ENCODE data around the gene LRP11.
"Not testable (repeated sequence)": the region's sequence is repeated elsewhere in the genome, so short reads cannot be mapped to it uniquely, and the experiment has no call there.

The LRP11 gene

GRCh38 chr6:149859938-149860337 is 4.2 kb downstream of the LRP11 start:
- H3K9me3 ChIP-seq (ENCODE audit: control insufficient read depth, low read length): no peaks in the 10 kb centered on the region
- H3K27ac ChIP-seq (ENCODE audit: insufficient read depth, low read length, poor library complexity, severe bottlenecking): no peak overlapping the region
- no peak overlapping the region for H3K4me3 ChIP-seq (ENCODE audit: insufficient read depth, low read depth, low read length, poor library complexity, severe bottlenecking)
- H3K27me3 ChIP-seq (replicated peaks; ENCODE audit: control insufficient read depth, insufficient read depth, low read length, poor library complexity, severe bottlenecking): no peaks in the 10 kb centered on the region
- DNase-seq: no peak
- H3K4me1 ChIP-seq (ENCODE audit: control insufficient read depth, insufficient read depth, low read length, poor library complexity, severe bottlenecking): peaks cover 9% of the 10 kb centered on the region
- H3K36me3 ChIP-seq (ENCODE audit: control insufficient read depth, insufficient read depth, low read length): no peaks in the 10 kb centered on the region

- Histone ChIP-seq H3K9me3 (ENCODE audit: control insufficient read depth, low read length) (no peaks in the 10 kb centered on the region), H3K27me3 (replicated peaks; ENCODE audit: control insufficient read depth, insufficient read depth, low read length, poor library complexity, severe bottlenecking) (no peaks in the 10 kb centered on the region), H3K4me3 (ENCODE audit: insufficient read depth, low read depth, low read length, poor library complexity, severe bottlenecking) (no peak overlapping the region), H3K36me3 (ENCODE audit: control insufficient read depth, insufficient read depth, low read length) (no peaks in the 10 kb centered on the region), H3K4me1 (ENCODE audit: control insufficient read depth, insufficient read depth, low read length, poor library complexity, severe bottlenecking) (peaks cover 6% of the 10 kb centered on the region), H3K27ac (ENCODE audit: insufficient read depth, low read length, poor library complexity, severe bottlenecking) (no peak overlapping the region)
- DNase-seq: no peak
Observed at GRCh38 chr6:149859368-149859767, 4.8 kb downstream of the LRP11 start.

GRCh38 chr6:149857541-149857940 is 6.6 kb downstream of the LRP11 start:
- Histone ChIP-seq H3K9me3 (ENCODE audit: control insufficient read depth, low read length) (no peaks in the 10 kb centered on the region), H3K36me3 (ENCODE audit: control insufficient read depth, insufficient read depth, low read length) (no peaks in the 10 kb centered on the region), H3K4me1 (ENCODE audit: control insufficient read depth, insufficient read depth, low read length, poor library complexity, severe bottlenecking) (no peaks in the 10 kb centered on the region), H3K4me3 (ENCODE audit: insufficient read depth, low read depth, low read length, poor library complexity, severe bottlenecking) (no peak overlapping the region), H3K27ac (ENCODE audit: insufficient read depth, low read length, poor library complexity, severe bottlenecking) (no peak overlapping the region), H3K27me3 (replicated peaks; ENCODE audit: control insufficient read depth, insufficient read depth, low read length, poor library complexity, severe bottlenecking) (no peaks in the 10 kb centered on the region)
- no peak for DNase-seq

- Histone ChIP-seq H3K9me3 (ENCODE audit: control insufficient read depth, low read length) (no peaks in the 10 kb centered on the region), H3K4me3 (ENCODE audit: insufficient read depth, low read depth, low read length, poor library complexity, severe bottlenecking) (no peak overlapping the region), H3K36me3 (ENCODE audit: control insufficient read depth, insufficient read depth, low read length) (no peaks in the 10 kb centered on the region), H3K27me3 (replicated peaks; ENCODE audit: control insufficient read depth, insufficient read depth, low read length, poor library complexity, severe bottlenecking) (no peaks in the 10 kb centered on the region), H3K4me1 (ENCODE audit: control insufficient read depth, insufficient read depth, low read length, poor library complexity, severe bottlenecking) (no peaks in the 10 kb centered on the region), H3K27ac (ENCODE audit: insufficient read depth, low read length, poor library complexity, severe bottlenecking) (no peak overlapping the region)
- no peak for DNase-seq
Observed at GRCh38 chr6:149856256-149856994, 7.7 kb downstream of the LRP11 start.

- DNase-seq: no peak
- no peaks in the 10 kb centered on the region for H3K36me3 ChIP-seq (ENCODE audit: control insufficient read depth, insufficient read depth, low read length)
- no peaks in the 10 kb centered on the region for H3K27me3 ChIP-seq (replicated peaks; ENCODE audit: control insufficient read depth, insufficient read depth, low read length, poor library complexity, severe bottlenecking)
- no peak overlapping the region for H3K27ac ChIP-seq (ENCODE audit: insufficient read depth, low read length, poor library complexity, severe bottlenecking)
- H3K4me3 ChIP-seq (ENCODE audit: insufficient read depth, low read depth, low read length, poor library complexity, severe bottlenecking): no peak overlapping the region
- H3K4me1 ChIP-seq (ENCODE audit: control insufficient read depth, insufficient read depth, low read length, poor library complexity, severe bottlenecking): no peaks in the 10 kb centered on the region
- no peaks in the 10 kb centered on the region for H3K9me3 ChIP-seq (ENCODE audit: control insufficient read depth, low read length)
Observed at GRCh38 chr6:149855741-149856140, 8.4 kb downstream of the LRP11 start.

GRCh38 chr6:149855040-149855654 is 9.0 kb downstream of the LRP11 start:
- no peak for DNase-seq
- no peaks in the 10 kb centered on the region for H3K27me3 ChIP-seq (replicated peaks; ENCODE audit: control insufficient read depth, insufficient read depth, low read length, poor library complexity, severe bottlenecking)
- H3K4me1 ChIP-seq (ENCODE audit: control insufficient read depth, insufficient read depth, low read length, poor library complexity, severe bottlenecking): no peaks in the 10 kb centered on the region
- no peaks in the 10 kb centered on the region for H3K36me3 ChIP-seq (ENCODE audit: control insufficient read depth, insufficient read depth, low read length)
- no peak overlapping the region for H3K4me3 ChIP-seq (ENCODE audit: insufficient read depth, low read depth, low read length, poor library complexity, severe bottlenecking)
- no peak overlapping the region for H3K27ac ChIP-seq (ENCODE audit: insufficient read depth, low read length, poor library complexity, severe bottlenecking)
- H3K9me3 ChIP-seq (ENCODE audit: control insufficient read depth, low read length): no peaks in the 10 kb centered on the region

- Histone ChIP-seq H3K27me3 (replicated peaks; ENCODE audit: control insufficient read depth, insufficient read depth, low read length, poor library complexity, severe bottlenecking) (no peaks in the 10 kb centered on the region), H3K36me3 (ENCODE audit: control insufficient read depth, insufficient read depth, low read length) (no peaks in the 10 kb centered on the region), H3K4me3 (ENCODE audit: insufficient read depth, low read depth, low read length, poor library complexity, severe bottlenecking) (no peak overlapping the region), H3K9me3 (ENCODE audit: control insufficient read depth, low read length) (no peaks in the 10 kb centered on the region), H3K4me1 (ENCODE audit: control insufficient read depth, insufficient read depth, low read length, poor library complexity, severe bottlenecking) (no peaks in the 10 kb centered on the region), H3K27ac (ENCODE audit: insufficient read depth, low read length, poor library complexity, severe bottlenecking) (no peak overlapping the region)
- no peak for DNase-seq
Observed at GRCh38 chr6:149854532-149854931, 9.6 kb downstream of the LRP11 start.

- not testable (repeated sequence) for H3K27ac ChIP-seq (ENCODE audit: insufficient read depth, low read length, poor library complexity, severe bottlenecking); DNase-seq; H3K4me1 ChIP-seq (ENCODE audit: control insufficient read depth, insufficient read depth, low read length, poor library complexity, severe bottlenecking)
Observed at GRCh38 chr6:149854017-149854416, 10.1 kb downstream of the LRP11 start.

GRCh38 chr6:149852881-149853280 is 11.3 kb downstream of the LRP11 start:
- Histone ChIP-seq H3K36me3 (ENCODE audit: control insufficient read depth, insufficient read depth, low read length) (no peaks in the 10 kb centered on the region), H3K4me3 (ENCODE audit: insufficient read depth, low read depth, low read length, poor library complexity, severe bottlenecking) (no peak overlapping the region), H3K27me3 (replicated peaks; ENCODE audit: control insufficient read depth, insufficient read depth, low read length, poor library complexity, severe bottlenecking) (no peaks in the 10 kb centered on the region), H3K27ac (ENCODE audit: insufficient read depth, low read length, poor library complexity, severe bottlenecking) (no peak overlapping the region), H3K9me3 (ENCODE audit: control insufficient read depth, low read length) (no peaks in the 10 kb centered on the region), H3K4me1 (ENCODE audit: control insufficient read depth, insufficient read depth, low read length, poor library complexity, severe bottlenecking) (no peaks in the 10 kb centered on the region)
- no peak for DNase-seq

More at GRCh38 chr6:149854017-149854416, 10.1 kb downstream of the LRP11 start:
- H3K36me3 ChIP-seq (ENCODE audit: control insufficient read depth, insufficient read depth, low read length); H3K4me3 ChIP-seq (ENCODE audit: insufficient read depth, low read depth, low read length, poor library complexity, severe bottlenecking); H3K27me3 ChIP-seq (replicated peaks; ENCODE audit: control insufficient read depth, insufficient read depth, low read length, poor library complexity, severe bottlenecking); H3K9me3 ChIP-seq (ENCODE audit: control insufficient read depth, low read length): not testable (repeated sequence)

GRCh38 chr6:149852180-149852579 is 12.0 kb downstream of the LRP11 start:
- no peak overlapping the region for H3K27ac ChIP-seq (ENCODE audit: insufficient read depth, low read length, poor library complexity, severe bottlenecking)
- H3K27me3 ChIP-seq (replicated peaks; ENCODE audit: control insufficient read depth, insufficient read depth, low read length, poor library complexity, severe bottlenecking): no peaks in the 10 kb centered on the region
- H3K4me3 ChIP-seq (ENCODE audit: insufficient read depth, low read depth, low read length, poor library complexity, severe bottlenecking): no peak overlapping the region
- no peaks in the 10 kb centered on the region for H3K9me3 ChIP-seq (ENCODE audit: control insufficient read depth, low read length)
- H3K4me1 ChIP-seq (ENCODE audit: control insufficient read depth, insufficient read depth, low read length, poor library complexity, severe bottlenecking): no peaks in the 10 kb centered on the region
- DNase-seq: no peak
- no peaks in the 10 kb centered on the region for H3K36me3 ChIP-seq (ENCODE audit: control insufficient read depth, insufficient read depth, low read length)
